CD4-positive, CD25-positive, alpha-beta regulatory T cell (primary cell): ENCODE results near the gene PIK3R6. TPM values are rescaled to one million over a fixed set of nuclear protein-coding genes. Genes with fewer than 3 reads are reported as not detected.

Experiments used
- ATAC-seq, 2 donors: fragments of 150-1000 bp; cut with Tn5 transposase; one replicate each; pipeline ENCODE4 v1.10.0; 2021; ENCODE audit warnings: low read depth in 2 of 2, moderate number of reproducible peaks in 2 of 2, moderate library complexity in 1 of 2
- DNase-seq, 3 donors: peaks; one replicate each; pipeline versions ENCODE4 v3.0.0 to v3.0.0-alpha.2; 2012 to 2022; ENCODE audit warnings: mixed read lengths in 1 of 3
- H3K27ac ChIP-seq: one replicate; pipeline ENCODE4 v1.7.0; 2013; ENCODE audit warnings: mild to moderate bottlenecking, low read length; ENCODE audit not compliant: insufficient read depth, poor library complexity, severe bottlenecking
- H3K27me3 ChIP-seq: one replicate; pipeline ENCODE4 v1.7.0; 2013; ENCODE audit warnings: low read length; ENCODE audit not compliant: control insufficient read depth, insufficient read depth
- H3K36me3 ChIP-seq: one replicate; pipeline ENCODE4 v1.7.0; 2013; ENCODE audit warnings: mild to moderate bottlenecking, low read length, moderate library complexity; ENCODE audit not compliant: control insufficient read depth, insufficient read depth
- H3K4me1 ChIP-seq: 2 replicates; pipeline ENCODE4 v1.7.0; 2013; ENCODE audit warnings: mild to moderate bottlenecking, low read length; ENCODE audit not compliant: insufficient read depth, control insufficient read depth, poor library complexity, severe bottlenecking
- H3K4me3 ChIP-seq: one replicate; pipeline ENCODE4 v1.7.0; 2013; ENCODE audit warnings: low read depth, mild to moderate bottlenecking, low read length, moderate library complexity
- H3K9me3 ChIP-seq, 2 experiments: 1 replicate in 1 of 2; 2 replicates in 1 of 2; pipeline ENCODE4 v1.7.0; 2013; ENCODE audit warnings: low read length in 2 of 2, mild to moderate bottlenecking in 1 of 2, moderate library complexity in 1 of 2; ENCODE audit not compliant: control insufficient read depth in 2 of 2
- H3K27ac Mint-ChIP-seq, 3 donors: one replicate each; pipeline ENCODE4 v1.8.0; 2020 to 2022; ENCODE audit warnings: mild to moderate bottlenecking in 3 of 3, mixed read lengths in 3 of 3, moderate library complexity in 2 of 3
- H3K27me3 Mint-ChIP-seq: one replicate; pipeline ENCODE4 v1.8.0; 2022; ENCODE audit warnings: mild to moderate bottlenecking, mixed read lengths
- H3K36me3 Mint-ChIP-seq: one replicate; pipeline ENCODE4 v1.8.0; 2020; ENCODE audit warnings: mixed read lengths
- H3K4me1 Mint-ChIP-seq, 4 donors: one replicate each; pipeline ENCODE4 v1.8.0; 2020 to 2022; ENCODE audit warnings: mixed read lengths in 4 of 4, mild to moderate bottlenecking in 1 of 4
- H3K4me3 Mint-ChIP-seq, 4 donors: one replicate each; pipeline ENCODE4 v1.8.0; 2020 to 2022; ENCODE audit warnings: mild to moderate bottlenecking in 4 of 4, mixed read lengths in 4 of 4, moderate library complexity in 3 of 4
- H3K9me3 Mint-ChIP-seq, 7 donors: one replicate each; pipeline ENCODE4 v1.8.0; 2020 to 2022; ENCODE audit warnings: mixed read lengths in 7 of 7, mild to moderate bottlenecking in 3 of 7, moderate library complexity in 2 of 7
- polyA plus RNA-seq, 4 donors: library from polyadenylated mRNA; unstranded; fragments of 300-500 nt; fragmentation: Illumina TruSeq; gene quantifications; one replicate each; pipeline ENCODE4 v1.2.3, GENCODE V29; 2021
- total RNA-seq: library from RNA; stranded (reverse); gene quantifications from one replicate; pipeline ENCODE4 v1.2.3, GENCODE V29; 2022

Gene PIK3R6
- total and polyA plus RNA-seq, 5 donors from 2014 or later: 1.1 TPM; not detected in 4

DNA sequence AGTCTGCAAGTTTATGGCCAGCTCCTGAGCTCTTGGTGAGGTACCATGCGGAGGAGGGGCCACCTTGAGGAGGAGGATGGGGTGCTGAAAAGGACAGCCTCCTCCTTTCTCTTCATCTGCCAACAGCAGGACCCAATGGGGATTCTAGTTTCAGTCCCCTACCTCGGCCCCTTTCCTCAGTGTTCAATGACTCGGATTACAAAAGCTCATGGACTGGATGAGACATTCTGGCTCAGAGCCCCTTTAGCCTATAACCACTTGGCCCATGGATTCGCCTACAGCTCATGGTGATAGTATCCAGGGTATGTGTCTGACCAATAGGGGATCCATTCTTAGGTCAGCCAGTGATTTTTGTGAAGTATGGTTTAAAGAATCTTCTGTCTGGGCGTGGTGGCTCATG is 8.5 kb upstream of the PIK3R6 start:
- DNase-seq: no peak
- no peaks in the 10 kb centered on the region for H3K9me3 Mint-ChIP-seq
- H3K4me3 ChIP-seq: no peak overlapping the region
- no peaks in the 10 kb centered on the region for H3K27me3 ChIP-seq
- H3K36me3 ChIP-seq: peaks cover 32% of the 10 kb centered on the region
- no peaks in the 10 kb centered on the region for H3K9me3 ChIP-seq
- peak overlapping the region in 1 of 4 donors; percentile 51 for H3K4me3 Mint-ChIP-seq
- H3K4me1 ChIP-seq: no peaks in the 10 kb centered on the region
- no peak overlapping the region for H3K27ac ChIP-seq
- ATAC-seq: no peak
- peaks cover 37% of the 10 kb centered on the region for H3K36me3 Mint-ChIP-seq
- peaks cover 0 to 16% (median 1%) of the 10 kb centered on the region in 4 donors for H3K4me1 Mint-ChIP-seq
- H3K27ac Mint-ChIP-seq: peak overlapping the region in 1 of 3 donors; percentile 60
- no peaks in the 10 kb centered on the region for H3K27me3 Mint-ChIP-seq

DNA sequence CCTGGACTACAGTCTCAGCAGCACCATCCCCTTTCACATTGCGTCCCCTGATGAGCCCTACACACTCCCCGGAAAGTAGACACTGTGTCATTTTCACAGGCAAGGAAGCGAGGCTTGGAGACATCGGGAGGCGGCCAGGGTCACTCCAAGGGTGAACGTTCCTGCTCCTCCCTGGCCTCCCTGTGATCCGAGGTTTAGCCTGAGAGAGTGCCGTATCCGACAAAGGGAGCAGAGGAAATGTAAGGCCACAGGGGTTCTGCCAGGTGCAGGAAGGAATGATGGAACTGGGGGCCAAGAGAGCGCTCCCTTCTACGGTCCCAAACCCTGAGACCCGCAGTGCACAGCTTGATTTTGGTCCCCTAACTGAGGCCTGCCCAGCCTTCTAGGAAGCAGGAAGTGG is 8.0 kb upstream of the PIK3R6 start:
- Mint-ChIP-seq H3K9me3 (no peaks in the 10 kb centered on the region), H3K4me1 (peaks cover 0 to 16% (median 1%) of the 10 kb centered on the region in 4 donors), H3K27me3 (no peaks in the 10 kb centered on the region), H3K36me3 (peaks cover 32% of the 10 kb centered on the region), H3K4me3 (peak overlapping the region in 2 of 4 donors; percentile 21 to 51), H3K27ac (peak overlapping the region in 2 of 3 donors; percentile 5 to 62)
- Histone ChIP-seq H3K4me1 (no peaks in the 10 kb centered on the region), H3K27me3 (no peaks in the 10 kb centered on the region), H3K27ac (no peak overlapping the region), H3K4me3 (no peak overlapping the region), H3K36me3 (peaks cover 27% of the 10 kb centered on the region), H3K9me3 (no peaks in the 10 kb centered on the region)
- ATAC-seq (no peak), DNase-seq (no peak)

DNA sequence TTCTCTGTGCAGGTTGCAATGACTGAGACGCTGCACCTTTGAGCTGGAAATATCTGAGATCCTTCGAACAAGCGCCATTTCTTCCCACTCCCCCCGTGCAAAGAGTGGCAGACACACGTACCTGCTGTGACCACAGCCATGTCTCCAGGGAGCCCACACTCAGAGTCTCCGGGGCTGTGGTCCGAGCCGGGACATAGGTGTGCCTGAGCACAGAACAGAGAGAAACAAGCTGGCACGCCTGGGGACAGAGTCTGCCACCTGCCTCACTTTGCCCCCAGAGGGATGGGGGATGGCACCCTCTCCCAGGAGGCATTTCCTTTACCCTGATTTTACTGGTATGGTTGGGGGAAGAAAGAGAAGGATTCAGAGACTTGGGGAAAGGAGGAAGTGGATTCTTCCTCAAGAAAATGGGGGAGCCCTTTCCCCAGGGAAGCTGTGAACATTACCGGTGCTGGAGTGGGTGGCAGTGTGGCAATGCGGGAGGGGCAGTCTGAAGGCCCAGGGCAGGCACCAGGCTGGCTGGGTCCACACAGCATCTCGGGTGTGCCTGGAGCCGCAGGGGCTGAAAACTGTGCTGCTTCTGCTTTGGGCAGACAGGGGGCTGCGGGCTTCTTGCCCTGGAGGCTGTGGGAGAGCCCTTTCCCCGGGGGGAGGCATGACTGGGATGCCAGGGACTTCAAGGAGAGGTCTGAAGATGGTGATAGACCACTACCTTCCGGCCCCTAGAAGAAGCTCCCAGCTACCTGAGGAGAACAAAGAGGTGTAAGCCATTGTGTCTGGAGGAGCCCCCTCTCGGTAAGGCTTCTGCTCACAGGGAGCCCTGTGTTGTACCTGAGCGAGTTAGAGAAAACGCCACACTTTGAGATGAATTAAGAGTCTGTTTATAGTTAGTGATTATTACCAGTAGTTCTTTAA is 6.6 kb upstream of the PIK3R6 start:
- H3K4me3 ChIP-seq: no peak overlapping the region
- ATAC-seq (peak in 1 of 2 donors; percentile 26), DNase-seq (no peak)
- peak overlapping the region in 1 of 4 donors; percentile 45 for H3K4me3 Mint-ChIP-seq
- H3K27ac ChIP-seq: no peak overlapping the region
- H3K4me1 ChIP-seq: no peaks in the 10 kb centered on the region
- no peaks in the 10 kb centered on the region for H3K27me3 ChIP-seq
- H3K27ac Mint-ChIP-seq: peak overlapping the region in 1 of 3 donors; percentile 69
- H3K36me3 Mint-ChIP-seq: peaks cover 18% of the 10 kb centered on the region
- H3K9me3 ChIP-seq: no peaks in the 10 kb centered on the region
- no peaks in the 10 kb centered on the region for H3K27me3 Mint-ChIP-seq
- H3K4me1 Mint-ChIP-seq: peaks cover 0 to 16% (median 1%) of the 10 kb centered on the region in 4 donors
- H3K9me3 Mint-ChIP-seq: no peaks in the 10 kb centered on the region
- H3K36me3 ChIP-seq: peaks cover 13% of the 10 kb centered on the region

DNA sequence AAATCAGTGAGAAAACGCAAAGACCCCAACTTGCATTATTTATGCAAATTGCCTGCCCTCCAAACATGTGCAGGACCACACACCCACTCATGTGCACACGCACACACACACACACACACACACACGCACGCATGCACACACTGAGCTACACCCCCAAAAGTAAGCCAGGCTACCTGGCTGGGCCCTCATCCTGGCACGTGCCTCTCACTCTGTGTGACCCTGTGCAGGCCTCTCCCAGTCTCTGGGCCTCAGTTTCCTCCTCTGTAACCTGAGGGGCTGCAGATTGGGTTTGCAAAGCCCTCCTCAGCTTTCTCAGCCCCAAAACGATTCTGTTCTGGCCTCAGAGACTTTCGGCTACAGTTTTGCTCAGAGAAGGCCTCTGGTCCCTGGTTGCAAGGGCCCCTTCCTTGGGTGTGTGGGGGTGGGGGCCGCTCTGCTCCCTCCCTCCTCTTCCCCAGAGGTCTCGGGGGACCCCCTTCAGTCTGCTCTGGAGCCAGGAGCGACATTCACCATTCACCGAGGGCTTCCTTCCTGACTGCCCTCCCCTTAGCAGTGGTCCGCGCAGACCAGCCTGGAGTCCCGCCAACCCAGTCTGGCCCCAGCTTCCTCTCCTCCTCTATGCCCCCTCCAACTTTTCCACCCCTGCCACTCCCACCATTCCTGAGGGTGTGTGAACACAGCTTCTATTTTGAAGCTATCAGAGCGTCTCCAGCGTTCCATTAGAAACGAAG is 5.4 kb upstream of the PIK3R6 start:
- no peaks in the 10 kb centered on the region for H3K9me3 ChIP-seq
- H3K27ac Mint-ChIP-seq: no peak overlapping the region
- DNase-seq: no peak
- no peak overlapping the region for H3K4me3 ChIP-seq
- H3K36me3 Mint-ChIP-seq: peaks cover 7% of the 10 kb centered on the region
- H3K9me3 Mint-ChIP-seq: peaks cover 0 to 1% (median 0%) of the 10 kb centered on the region in 7 donors
- no peak overlapping the region for H3K27ac ChIP-seq
- H3K4me3 Mint-ChIP-seq: peak overlapping the region in 1 of 4 donors; percentile 72
- peaks cover 0 to 21% (median 8%) of the 10 kb centered on the region in 4 donors for H3K4me1 Mint-ChIP-seq
- peaks cover under 1% of the 10 kb centered on the region for H3K27me3 Mint-ChIP-seq
- H3K4me1 ChIP-seq: no peaks in the 10 kb centered on the region
- H3K36me3 ChIP-seq: peaks cover 3% of the 10 kb centered on the region
- no peaks in the 10 kb centered on the region for H3K27me3 ChIP-seq
- ATAC-seq: no peak

DNA sequence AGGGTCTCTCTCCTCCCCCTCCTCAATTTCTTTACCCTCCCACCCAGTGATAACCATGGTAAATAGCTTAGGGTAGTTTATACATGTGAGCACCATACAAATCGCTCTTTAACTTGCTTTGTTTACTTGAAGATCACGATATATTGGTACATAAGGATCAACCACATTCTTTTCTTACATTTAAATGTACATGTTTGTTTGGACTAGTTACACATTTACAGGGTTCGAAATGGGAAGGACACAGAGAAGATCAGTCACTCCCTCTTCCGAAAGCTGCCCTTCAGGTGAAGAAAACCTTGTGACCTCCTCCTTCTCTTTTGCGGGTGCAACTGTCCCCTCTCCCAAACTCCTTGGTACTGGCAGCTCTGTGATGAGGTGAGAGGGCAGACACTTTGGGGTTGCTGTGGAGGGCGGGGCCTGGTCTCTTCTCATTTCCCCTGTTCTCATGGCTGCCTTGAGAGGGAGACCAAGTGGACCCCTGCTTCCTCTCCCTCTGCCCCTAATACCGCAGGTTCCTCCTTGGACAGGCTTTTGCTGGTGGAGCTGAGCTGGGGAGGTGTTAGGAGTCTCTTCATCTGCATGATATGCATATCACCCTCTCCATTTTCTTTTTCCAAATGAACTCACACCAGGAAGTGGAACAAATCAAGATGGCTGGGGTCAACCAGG is 4.7 kb upstream of the PIK3R6 start:
- Mint-ChIP-seq H3K27ac (no peak overlapping the region), H3K9me3 (peaks cover 0 to 1% (median 0%) of the 10 kb centered on the region in 7 donors), H3K36me3 (no peaks in the 10 kb centered on the region), H3K27me3 (peaks cover 4% of the 10 kb centered on the region), H3K4me1 (peaks cover 0 to 28% (median 11%) of the 10 kb centered on the region in 4 donors), H3K4me3 (no peak overlapping the region)
- Histone ChIP-seq H3K4me1 (peaks cover 6% of the 10 kb centered on the region), H3K27me3 (no peaks in the 10 kb centered on the region), H3K9me3 (no peaks in the 10 kb centered on the region), H3K36me3 (no peaks in the 10 kb centered on the region), H3K4me3 (no peak overlapping the region), H3K27ac (no peak overlapping the region)
- ATAC-seq (no peak), DNase-seq (no peak)

DNA sequence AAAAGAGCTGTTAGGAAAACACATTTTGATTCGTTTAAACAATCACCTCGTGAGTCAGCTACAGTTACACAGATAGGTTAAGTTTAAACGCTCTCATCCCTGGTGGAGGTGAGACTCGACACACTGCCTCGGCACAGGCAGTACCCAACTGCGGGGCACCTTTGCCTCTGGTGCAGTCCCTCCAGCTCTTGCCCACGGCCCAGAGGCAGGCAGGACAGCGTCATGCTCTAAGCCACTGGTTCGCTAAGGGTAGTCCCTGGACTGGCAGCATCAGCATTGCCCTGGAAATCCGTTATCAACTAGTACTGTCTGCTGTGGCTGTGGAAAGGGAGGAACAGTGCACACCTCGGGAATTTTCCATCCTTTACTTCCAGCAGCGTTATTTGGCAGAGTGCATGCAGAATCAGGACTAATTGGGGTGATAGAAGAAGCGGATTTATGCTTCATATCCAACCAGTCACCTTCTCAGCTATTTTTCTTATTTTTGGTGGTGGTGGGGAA is 3.7 kb upstream of the PIK3R6 start:
- Histone ChIP-seq H3K27ac (no peak overlapping the region), H3K27me3 (no peaks in the 10 kb centered on the region), H3K36me3 (no peaks in the 10 kb centered on the region), H3K9me3 (no peaks in the 10 kb centered on the region), H3K4me1 (peaks cover 7% of the 10 kb centered on the region), H3K4me3 (no peak overlapping the region)
- DNase-seq: no peak
- Mint-ChIP-seq H3K36me3 (no peaks in the 10 kb centered on the region), H3K4me3 (no peak overlapping the region), H3K9me3 (peaks cover 0 to 1% (median 0%) of the 10 kb centered on the region in 7 donors), H3K4me1 (peaks cover 0 to 31% (median 11%) of the 10 kb centered on the region in 4 donors), H3K27ac (no peak overlapping the region), H3K27me3 (peaks cover 4% of the 10 kb centered on the region)
- no peak for ATAC-seq

DNA sequence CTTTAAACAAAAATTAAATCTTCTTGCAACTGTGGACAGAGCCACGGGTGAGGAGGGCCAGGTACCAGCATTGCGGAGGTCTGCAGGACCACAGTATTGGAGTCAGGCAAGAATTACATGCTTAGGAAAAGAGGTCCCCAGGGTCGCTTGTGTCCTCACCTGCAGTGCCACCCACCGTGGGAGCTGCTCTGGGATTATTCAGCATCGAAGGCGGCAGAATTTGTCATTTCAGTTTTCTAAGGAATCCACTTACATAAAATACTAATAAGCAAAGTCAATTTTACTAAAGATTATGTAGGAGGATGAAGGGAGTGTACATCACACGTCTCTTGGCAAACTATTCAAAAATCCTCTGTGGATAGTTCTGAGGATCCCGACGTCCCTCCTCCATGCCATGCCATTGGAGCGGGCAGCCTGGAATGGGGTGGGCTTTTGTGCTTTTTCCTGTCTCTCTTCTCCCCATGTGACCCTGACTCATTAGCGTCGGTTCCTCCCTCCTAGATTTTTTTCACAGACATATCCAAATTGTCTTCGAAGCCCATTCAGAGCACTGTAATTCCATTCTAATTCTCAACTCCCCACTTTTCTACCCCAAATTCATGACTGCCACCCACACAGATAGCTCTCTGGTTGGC is 3.0 kb upstream of the PIK3R6 start:
- DNase-seq (no peak), ATAC-seq (no peak)
- Mint-ChIP-seq H3K27ac (no peak overlapping the region), H3K27me3 (peaks cover 4% of the 10 kb centered on the region), H3K9me3 (peaks cover 0 to 1% (median 0%) of the 10 kb centered on the region in 7 donors), H3K4me1 (peaks cover 0 to 31% (median 11%) of the 10 kb centered on the region in 4 donors), H3K4me3 (no peak overlapping the region), H3K36me3 (no peaks in the 10 kb centered on the region)
- Histone ChIP-seq H3K27me3 (no peaks in the 10 kb centered on the region), H3K36me3 (no peaks in the 10 kb centered on the region), H3K9me3 (no peaks in the 10 kb centered on the region), H3K27ac (no peak overlapping the region), H3K4me1 (peaks cover 7% of the 10 kb centered on the region), H3K4me3 (no peak overlapping the region)
